Renal cortex interstitium (tissue), 11 donors: ENCODE data around the gene ABCB9. TPM values are rescaled to one million over a fixed set of nuclear protein-coding genes. Genes with fewer than 3 reads are reported as not detected.
"Not testable (repeated sequence)": the region's sequence is repeated elsewhere in the genome, so short reads cannot be mapped to it uniquely, and the experiment has no call there.

Experiments
- DNase-seq, 11 donors: peaks; one replicate each; pipeline ENCODE4 v3.0.0-alpha.2; 2013; ENCODE audit warnings: low read depth in 9 of 11, low spot score in 4 of 11; ENCODE audit errors: extremely low read depth in 1 of 11
- polyA plus RNA-seq, 3 donors: library from polyadenylated mRNA; unstranded; fragments of 120-200 nt; gene quantifications; one replicate each; pipeline ENCODE4 v1.2.1, GENCODE V29; 2013; ENCODE audit not compliant: insufficient read length in 3 of 3

Gene ABCB9
- polyA plus RNA-seq, 3 donors = 5.0 to 10.4 (median 7.5) TPM

- DNase-seq = no peak
Observed at GRCh38 chr12:122928404-122929147, 37.7 kb downstream of the ABCB9 start.

GRCh38 chr12:122927756-122928403 lies 38.4 kb downstream of the ABCB9 start:
- DNase-seq = no peak

- no peak for DNase-seq
Observed at GRCh38 chr12:122921917-122922316, 44.3 kb downstream of the ABCB9 start.

- DNase-seq = no peak
Observed at GRCh38 chr12:122920687-122921086, 45.6 kb downstream of the ABCB9 start.

- no peak for DNase-seq
Observed at GRCh38 chr12:122918827-122919226, 47.4 kb downstream of the ABCB9 start.

GRCh38 chr12:122917507-122918121 lies 48.6 kb downstream of the ABCB9 start:
- DNase-seq = no peak

GRCh38 chr12:122909442-122910288 lies 56.6 kb downstream of the ABCB9 start:
- DNase-seq = no peak

- DNase-seq = no peak
Observed at GRCh38 chr12:122908915-122909314, 57.3 kb downstream of the ABCB9 start.

- not testable (repeated sequence) for DNase-seq
Observed at GRCh38 chr12:122905258-122905657, 61.0 kb downstream of the ABCB9 start.

GRCh38 chr12:122903693-122904034 lies 62.6 kb downstream of the ABCB9 start:
- no peak for DNase-seq

GRCh38 chr12:122902854-122903692 lies 63.2 kb downstream of the ABCB9 start:
- no peak for DNase-seq

GRCh38 chr12:122899887-122900286 lies 66.4 kb downstream of the ABCB9 start:
- DNase-seq = no peak

- DNase-seq = no peak
Observed at GRCh38 chr12:122896662-122897061, 69.6 kb downstream of the ABCB9 start.

- peak in 10 of 11 donors; percentile 64 to 84 (median 80) for DNase-seq
Observed at GRCh38 chr12:122895704-122896636, 70.3 kb downstream of the ABCB9 start, which contains the start of gene VPS37B. Gene VPS37B, minus strand, starts transcription at chr12:122896124. Its CDS starts 62 bp downstream, at chr12:122896062.

GRCh38 chr12:122895320-122895703 lies 71.0 kb downstream of the ABCB9 start:
- DNase-seq = no peak

GRCh38 chr12:122894193-122895121 lies 71.8 kb downstream of the ABCB9 start:
- DNase-seq = no peak
